GM21717 (cell line): ENCODE results near the gene KBTBD4.
"Not testable (repeated sequence)": the region's sequence is repeated elsewhere in the genome, so short reads cannot be mapped to it uniquely, and the experiment has no call there.

Experiments
- ATAC-seq: cut with Tn5 transposase; IDR thresholded peaks from one replicate; pipeline ENCODE4 v1.9.1; 2021; ENCODE audit warnings: mild to moderate bottlenecking, moderate library complexity; ENCODE audit not compliant: unreplicated experiment

The KBTBD4 gene

GRCh38 chr11:47564366-47564765, 14.4 kb downstream of the KBTBD4 start:
- not testable (repeated sequence) for ATAC-seq

GRCh38 chr11:47562393-47562792, 16.4 kb downstream of the KBTBD4 start:
- ATAC-seq: not testable (repeated sequence)

GRCh38 chr11:47560426-47560825, 18.3 kb downstream of the KBTBD4 start:
- ATAC-seq: no peak

GRCh38 chr11:47558695-47559094, 20.1 kb downstream of the KBTBD4 start:
- no peak for ATAC-seq

GRCh38 chr11:47557004-47557403, 21.8 kb downstream of the KBTBD4 start:
- ATAC-seq: not testable (repeated sequence)

- peak; percentile 16 for ATAC-seq
Measured at GRCh38 chr11:47553406-47553743, 25.4 kb downstream of the KBTBD4 start.

GRCh38 chr11:47552566-47553405, 26.0 kb downstream of the KBTBD4 start, which contains the start of gene CELF1:
TSS of gene CELF1 (minus strand) at chr11:47553132. CDS start at chr11:47499523, 53,609 bp downstream.
- peak; percentile 86 for ATAC-seq

- peak; percentile 8 for ATAC-seq
Measured at GRCh38 chr11:47552056-47552565, 26.7 kb downstream of the KBTBD4 start.

GRCh38 chr11:47551086-47551485, 27.7 kb downstream of the KBTBD4 start:
- ATAC-seq: no peak

- no peak for ATAC-seq
Measured at GRCh38 chr11:47550288-47551047, 28.3 kb downstream of the KBTBD4 start.

- ATAC-seq: not testable (repeated sequence)
Measured at GRCh38 chr11:47546274-47546673, 32.5 kb downstream of the KBTBD4 start.

GRCh38 chr11:47545298-47545697, 33.5 kb downstream of the KBTBD4 start:
- ATAC-seq: no peak

- no peak for ATAC-seq
Measured at GRCh38 chr11:47541070-47541469, 37.7 kb downstream of the KBTBD4 start.

GRCh38 chr11:47539681-47540039, 39.1 kb downstream of the KBTBD4 start:
- ATAC-seq: no peak

GRCh38 chr11:47538741-47539565, 39.8 kb downstream of the KBTBD4 start:
- no peak for ATAC-seq

- ATAC-seq: no peak
Measured at GRCh38 chr11:47536915-47537314, 41.9 kb downstream of the KBTBD4 start.

GRCh38 chr11:47534704-47535251, 44.0 kb downstream of the KBTBD4 start:
- no peak for ATAC-seq

- ATAC-seq: no peak
Measured at GRCh38 chr11:47533690-47534151, 45.0 kb downstream of the KBTBD4 start.

GRCh38 chr11:47532597-47533213, 46.1 kb downstream of the KBTBD4 start:
- no peak for ATAC-seq

- ATAC-seq: no peak
Measured at GRCh38 chr11:47531666-47532065, 47.1 kb downstream of the KBTBD4 start.
